ENCODE measurements around the gene RORC.

Gene RORC

GRCh38 chr1:151825751-151826660 is 5.6 kb downstream of the RORC start:
- no peak for DNase-seq

DNA sequence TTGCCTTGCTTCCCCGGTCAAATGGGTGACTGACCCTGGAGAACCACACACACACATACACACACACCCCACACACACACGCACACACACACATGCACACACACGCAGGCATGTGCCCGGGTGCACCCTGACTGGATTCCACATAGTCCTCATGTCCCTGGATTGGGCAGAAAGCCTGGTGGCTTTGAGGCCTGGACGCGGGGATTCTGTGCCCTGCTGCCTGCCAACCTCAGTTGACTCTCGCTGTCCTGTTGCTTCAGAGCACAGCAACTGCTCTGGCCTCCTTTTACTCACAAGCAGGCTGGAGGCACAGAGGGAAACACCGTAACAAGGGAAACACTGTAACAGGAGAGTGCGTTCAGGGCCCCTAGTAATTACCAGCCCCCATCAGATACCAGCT is 6.4 kb downstream of the RORC start:
- no peak for DNase-seq

DNA sequence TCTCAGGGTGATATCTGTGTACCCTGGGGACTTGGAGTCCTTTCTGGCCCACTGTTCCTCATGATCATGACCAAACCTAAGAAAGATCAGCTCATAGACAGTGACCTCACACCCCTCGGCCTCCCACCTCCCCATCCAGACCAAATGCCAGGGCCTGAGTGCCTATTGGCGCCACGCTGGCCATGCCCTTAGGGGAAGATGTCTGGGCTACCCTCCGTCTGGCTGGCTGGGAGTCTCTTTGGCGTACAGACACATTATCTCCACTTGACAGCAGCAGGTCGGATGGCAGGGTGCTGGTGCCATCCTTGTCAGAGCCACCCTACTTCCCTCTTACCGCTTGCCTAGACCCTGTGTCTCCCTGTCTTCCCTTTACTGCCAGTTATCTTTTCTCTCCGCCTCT is 8.4 kb downstream of the RORC start:
- DNase-seq = no peak

- no peak for DNase-seq
These were observed 9.2 kb downstream of the RORC start for GRCh38 chr1:151822404-151822803.

- peak; percentile 25 for DNase-seq
These were observed 10.7 kb downstream of the RORC start for GRCh38 chr1:151820940-151821339.

DNA sequence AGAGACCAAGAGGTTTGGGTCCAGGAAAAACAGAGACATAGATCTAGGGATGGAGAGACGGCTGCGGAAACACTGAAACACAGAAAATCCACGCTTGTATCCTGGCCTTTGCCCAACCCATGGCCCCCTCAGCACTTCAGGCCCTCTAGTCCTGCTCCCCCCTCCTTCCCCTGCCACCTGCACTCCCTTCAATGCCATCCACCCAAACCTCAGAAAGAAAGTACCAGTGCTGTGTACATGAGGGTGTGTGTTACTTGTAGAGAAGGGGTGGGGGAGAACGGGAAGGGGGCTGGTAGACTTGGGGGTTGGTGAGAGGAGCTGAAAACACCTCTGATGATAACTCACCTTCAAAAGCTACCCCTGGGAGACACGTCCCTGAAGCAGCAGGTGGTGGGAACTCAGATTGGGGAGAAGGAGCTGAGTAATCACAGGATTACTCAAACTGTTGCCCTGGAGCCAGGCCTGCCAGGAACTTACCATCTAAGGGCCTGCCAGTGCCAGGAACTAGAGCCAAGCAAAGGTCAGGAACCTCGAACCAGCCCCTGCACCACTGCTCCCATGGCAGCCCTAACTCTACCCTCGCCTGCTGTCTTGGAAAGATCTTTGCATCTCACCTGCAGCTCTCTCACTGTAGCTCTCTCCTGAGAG is 11.5 kb downstream of the RORC start:
- no peak for DNase-seq

GRCh38 chr1:151819227-151819835 is 12.3 kb downstream of the RORC start:
- DNase-seq = no peak

GRCh38 chr1:151817353-151817730 is 14.3 kb downstream of the RORC start:
- peak; percentile 43 for DNase-seq

GRCh38 chr1:151816548-151817352 is 14.9 kb downstream of the RORC start:
- DNase-seq = peak; percentile 27

GRCh38 chr1:151815716-151816327 is 15.8 kb downstream of the RORC start:
- no peak for DNase-seq

GRCh38 chr1:151814971-151815545 is 16.5 kb downstream of the RORC start:
- no peak for DNase-seq

GRCh38 chr1:151814426-151814825 is 17.2 kb downstream of the RORC start:
- no peak for DNase-seq

- no peak for DNase-seq
These were observed 18.2 kb downstream of the RORC start for GRCh38 chr1:151813271-151813977.

GRCh38 chr1:151811181-151811580 is 20.4 kb downstream of the RORC start:
- DNase-seq = no peak

- DNase-seq = no peak
These were observed 21.5 kb downstream of the RORC start for GRCh38 chr1:151809985-151810556.

- no peak for DNase-seq
These were observed 22.2 kb downstream of the RORC start for GRCh38 chr1:151809290-151809984.

- DNase-seq = no peak
These were observed 23.8 kb downstream of the RORC start for GRCh38 chr1:151807766-151808165.

GRCh38 chr1:151807131-151807530 is 24.5 kb downstream of the RORC start:
- no peak for DNase-seq

DNA sequence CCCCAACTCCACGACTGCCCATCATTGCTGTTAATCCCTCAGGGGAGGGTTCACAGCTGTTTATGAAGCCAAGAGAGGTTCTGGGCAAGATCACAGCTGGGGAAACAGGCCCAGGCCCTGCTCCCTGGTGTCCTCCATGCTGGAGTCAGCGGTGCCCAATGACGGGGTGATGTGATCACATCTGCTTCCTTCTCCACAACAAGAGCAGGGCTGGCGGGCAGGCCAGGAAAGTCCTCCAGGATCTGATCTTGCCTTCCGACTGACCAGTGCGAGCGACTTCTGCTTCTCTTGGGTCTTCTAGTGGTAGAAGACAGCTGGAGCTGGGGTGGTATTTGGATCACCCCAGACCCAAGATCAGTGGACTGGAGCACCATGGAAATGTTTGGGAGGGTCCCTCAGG is 25.4 kb downstream of the RORC start:
- DNase-seq = no peak

DNA sequence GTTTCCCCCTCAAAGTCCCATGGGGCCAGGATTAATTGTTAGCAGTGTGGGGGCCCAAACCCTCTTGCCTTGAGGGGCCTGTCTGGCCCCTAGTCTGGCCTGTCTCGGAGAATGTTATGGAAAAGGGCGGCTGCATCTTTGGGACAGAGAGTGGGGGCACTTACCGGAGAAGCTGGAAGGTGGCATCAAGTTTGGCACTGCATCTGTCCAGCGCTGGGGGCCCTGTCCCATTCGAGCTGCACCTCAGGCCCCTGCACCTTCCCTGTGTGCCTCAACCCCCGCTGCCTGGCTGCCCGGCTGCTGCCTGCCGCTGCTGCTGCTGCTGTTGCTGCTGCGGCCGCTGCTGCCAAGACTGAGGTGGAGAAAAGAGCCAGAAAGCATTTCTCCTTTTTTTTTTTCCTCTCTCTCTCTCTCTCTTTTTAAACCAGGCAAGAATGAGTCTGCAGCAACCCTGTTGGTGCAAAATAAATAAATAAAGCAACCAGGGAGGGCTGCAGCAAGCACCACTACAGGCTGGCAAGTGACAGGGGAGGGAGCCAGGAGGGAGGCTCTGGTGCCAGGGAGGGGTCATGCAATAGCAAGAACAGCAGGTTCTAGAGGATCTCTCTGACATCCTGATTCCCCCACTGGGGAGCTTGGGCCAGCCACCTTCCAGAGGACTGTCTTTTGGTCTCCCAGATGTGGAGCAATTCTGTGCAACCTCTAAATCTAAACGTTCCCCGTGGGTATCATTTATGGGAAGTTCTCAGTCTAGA is 26.4 kb downstream of the RORC start, which contains the start of gene LINGO4:
Gene LINGO4, minus strand, starts transcription at position 354 of the 755 bp plus-strand sequence. CDS start 2,715 bp downstream, outside the sequence.
- DNase-seq = no peak
